SK-N-SH treated with all-trans-retinoic acid at 6 μM for 48 hours (cell line): ENCODE data around the gene CEP120.
"Not testable (repeated sequence)": the region's sequence is repeated elsewhere in the genome, so short reads cannot be mapped to it uniquely, and the experiment has no call there.

Source experiments
- ARNTL ChIP-seq: fragments of 450-650 bp; formaldehyde crosslinking; IDR thresholded peaks from 2 replicates; pipeline ENCODE4 v1.5.0; 2020; ENCODE audit warnings: low read depth, mild to moderate bottlenecking, moderate library complexity, borderline replicate concordance
- TOX ChIP-seq: fragments of 250-450 bp; sonication (Bioruptor Pico); IDR thresholded peaks from 2 replicates; pipeline ENCODE4 v1.8.0; 2021; ENCODE audit warnings: mild to moderate bottlenecking, moderate library complexity, borderline replicate concordance
- ZNF565 ChIP-seq: fragments of 450-650 bp; formaldehyde crosslinking; conservative IDR thresholded peaks from 2 replicates; pipeline ENCODE4 v1.5.0; 2020; ENCODE audit warnings: low read depth, mild to moderate bottlenecking, moderate library complexity
- TF ChIP-seq, protein P1 (sequence below): fragments of 250-450 bp; sonication (Bioruptor Pico); IDR thresholded peaks from 2 replicates; pipeline ENCODE4 v1.5.0; 2020; ENCODE audit warnings: mild to moderate bottlenecking, moderate library complexity

DNA sequence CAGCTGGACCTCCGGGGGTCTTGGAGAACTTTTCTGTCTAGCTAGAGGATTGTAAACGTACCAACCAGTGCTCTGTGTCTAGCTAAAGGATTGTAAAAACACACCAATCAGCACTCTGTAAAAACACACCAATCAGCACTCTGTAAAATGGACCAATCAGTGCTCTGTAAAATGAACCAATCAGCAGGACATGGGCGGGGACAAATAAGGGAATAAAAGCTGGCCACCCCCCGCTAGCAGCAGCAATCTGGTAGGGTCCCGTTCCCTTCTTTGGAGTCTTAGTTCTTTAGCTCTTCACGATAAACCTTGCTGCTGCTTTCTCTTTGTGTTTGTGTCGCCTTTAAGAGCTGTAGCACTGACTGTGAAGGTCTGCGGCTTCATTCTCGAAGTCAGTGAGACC lies 114.8 kb downstream of the CEP120 start:
- TF ChIP-seq ARNTL; ZNF565 (CRISPR knock-in tag); TOX (CRISPR knock-in tag): not testable (repeated sequence)
- TF ChIP-seq, protein P1, sequence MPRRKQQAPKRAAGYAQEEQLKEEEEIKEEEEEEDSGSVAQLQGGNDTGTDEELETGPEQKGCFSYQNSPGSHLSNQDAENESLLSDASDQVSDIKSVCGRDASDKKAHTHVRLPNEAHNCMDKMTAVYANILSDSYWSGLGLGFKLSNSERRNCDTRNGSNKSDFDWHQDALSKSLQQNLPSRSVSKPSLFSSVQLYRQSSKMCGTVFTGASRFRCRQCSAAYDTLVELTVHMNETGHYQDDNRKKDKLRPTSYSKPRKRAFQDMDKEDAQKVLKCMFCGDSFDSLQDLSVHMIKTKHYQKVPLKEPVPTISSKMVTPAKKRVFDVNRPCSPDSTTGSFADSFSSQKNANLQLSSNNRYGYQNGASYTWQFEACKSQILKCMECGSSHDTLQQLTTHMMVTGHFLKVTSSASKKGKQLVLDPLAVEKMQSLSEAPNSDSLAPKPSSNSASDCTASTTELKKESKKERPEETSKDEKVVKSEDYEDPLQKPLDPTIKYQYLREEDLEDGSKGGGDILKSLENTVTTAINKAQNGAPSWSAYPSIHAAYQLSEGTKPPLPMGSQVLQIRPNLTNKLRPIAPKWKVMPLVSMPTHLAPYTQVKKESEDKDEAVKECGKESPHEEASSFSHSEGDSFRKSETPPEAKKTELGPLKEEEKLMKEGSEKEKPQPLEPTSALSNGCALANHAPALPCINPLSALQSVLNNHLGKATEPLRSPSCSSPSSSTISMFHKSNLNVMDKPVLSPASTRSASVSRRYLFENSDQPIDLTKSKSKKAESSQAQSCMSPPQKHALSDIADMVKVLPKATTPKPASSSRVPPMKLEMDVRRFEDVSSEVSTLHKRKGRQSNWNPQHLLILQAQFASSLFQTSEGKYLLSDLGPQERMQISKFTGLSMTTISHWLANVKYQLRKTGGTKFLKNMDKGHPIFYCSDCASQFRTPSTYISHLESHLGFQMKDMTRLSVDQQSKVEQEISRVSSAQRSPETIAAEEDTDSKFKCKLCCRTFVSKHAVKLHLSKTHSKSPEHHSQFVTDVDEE (CRISPR knock-in tag): not testable (repeated sequence)
